Measurements from ENCODE around the gene MBD5. TPM values are rescaled to one million over a fixed set of nuclear protein-coding genes. Genes with fewer than 3 reads are reported as not detected.

The MBD5 gene
- total RNA-seq, 4 donors from 2014 or later: 40.3 to 77.0 (median 50.4) TPM

- Histone ChIP-seq H3K4me3 (no peak overlapping the region), H3K27me3 (no peaks in the 10 kb centered on the region), H3K36me3 (peaks cover 0 to 5% of the 10 kb centered on the region in 2 donors), H3K27ac (no peak overlapping the region), H3K4me1 (peaks cover 0 to 6% (median 0%) of the 10 kb centered on the region in 3 donors), H3K9me3 (no peaks in the 10 kb centered on the region)
- 28 to 79% methylated on average over 2 of the region's 2 CpGs for WGBS, 2 donors (ENCODE audit: low coverage in 1 of 2)
- TF ChIP-seq CTCF (IDR thresholded peaks at IDR 0.05) (no peak), EP300 (IDR thresholded peaks at IDR 0.05) (no peak), POLR2A (IDR thresholded peaks at IDR 0.05) (no peak), POLR2AphosphoS5 (IDR thresholded peaks at IDR 0.05) (no peak)
- ATAC-seq: no peak
Observed at GRCh38 chr2:148044322-148044721, 23.4 kb downstream of the MBD5 start.

GRCh38 chr2:148046802-148047201, 25.9 kb downstream of the MBD5 start:
- TF ChIP-seq EP300 (IDR thresholded peaks at IDR 0.05) (no peak), POLR2AphosphoS5 (IDR thresholded peaks at IDR 0.05) (no peak), CTCF (IDR thresholded peaks at IDR 0.05) (no peak), POLR2A (IDR thresholded peaks at IDR 0.05) (no peak)
- Histone ChIP-seq H3K9me3 (no peaks in the 10 kb centered on the region), H3K36me3 (no peaks in the 10 kb centered on the region), H3K4me1 (peaks cover 0 to 11% (median 0%) of the 10 kb centered on the region in 3 donors), H3K27me3 (no peaks in the 10 kb centered on the region), H3K4me3 (no peak overlapping the region), H3K27ac (no peak overlapping the region)
- no peak for ATAC-seq
- WGBS, 2 donors (ENCODE audit: low coverage in 1 of 2): 91 to 100% methylated on average over 1 of the region's 1 CpG

GRCh38 chr2:148048475-148049221, 27.8 kb downstream of the MBD5 start:
- WGBS, 2 donors (ENCODE audit: low coverage in 1 of 2): 80 to 82% methylated on average over 1 of the region's 1 CpG
- Histone ChIP-seq H3K9me3 (no peaks in the 10 kb centered on the region), H3K4me1 (peaks cover 0 to 11% (median 0%) of the 10 kb centered on the region in 3 donors), H3K27me3 (no peaks in the 10 kb centered on the region), H3K4me3 (no peak overlapping the region), H3K36me3 (no peaks in the 10 kb centered on the region), H3K27ac (no peak overlapping the region)
- no peak for ATAC-seq
- TF ChIP-seq POLR2AphosphoS5 (IDR thresholded peaks at IDR 0.05) (no peak), POLR2A (IDR thresholded peaks at IDR 0.05) (no peak), EP300 (IDR thresholded peaks at IDR 0.05) (no peak), CTCF (IDR thresholded peaks at IDR 0.05) (no peak)

GRCh38 chr2:148049284-148049683, 28.4 kb downstream of the MBD5 start:
- Histone ChIP-seq H3K27me3 (no peaks in the 10 kb centered on the region), H3K4me1 (peaks cover 0 to 11% (median 0%) of the 10 kb centered on the region in 3 donors), H3K9me3 (no peaks in the 10 kb centered on the region), H3K36me3 (peaks cover 0 to 5% of the 10 kb centered on the region in 2 donors), H3K27ac (no peak overlapping the region), H3K4me3 (no peak overlapping the region)
- TF ChIP-seq CTCF (IDR thresholded peaks at IDR 0.05) (no peak), EP300 (IDR thresholded peaks at IDR 0.05) (no peak)
- ATAC-seq: no peak

GRCh38 chr2:148052687-148053086, 31.8 kb downstream of the MBD5 start:
- TF ChIP-seq CTCF (IDR thresholded peaks at IDR 0.05) (no peak), EP300 (IDR thresholded peaks at IDR 0.05) (no peak), POLR2A (IDR thresholded peaks at IDR 0.05) (no peak), POLR2AphosphoS5 (IDR thresholded peaks at IDR 0.05) (no peak)
- no peaks in the 10 kb centered on the region for H3K27me3 ChIP-seq
- 92 to 100% methylated on average over 2 to 3 of the region's 3 CpGs for WGBS, 2 donors (ENCODE audit: low coverage in 1 of 2)
- peaks cover 0 to 11% (median 0%) of the 10 kb centered on the region in 3 donors for H3K4me1 ChIP-seq
- ATAC-seq: no peak
- H3K36me3 ChIP-seq: peaks cover 0 to 12% of the 10 kb centered on the region in 2 donors
- no peak overlapping the region for H3K27ac ChIP-seq
- H3K4me3 ChIP-seq: no peak overlapping the region
- no peaks in the 10 kb centered on the region for H3K9me3 ChIP-seq
